Upper lobe of left lung (tissue), 6 donors: ENCODE measurements around the gene DUSP2. TPM values are rescaled to one million over a fixed set of nuclear protein-coding genes. Genes with fewer than 3 reads are reported as not detected.

ENCODE experiments used
- ATAC-seq, 2 donors: fragments of 200-7000 bp; cut with Tn5 transposase; one replicate each; pipeline ENCODE4 v1.9.1; 2022; ENCODE audit warnings: mild to moderate bottlenecking in 2 of 2, moderate library complexity in 2 of 2; ENCODE audit not compliant: low FRiP score in 2 of 2
- DNase-seq, 2 donors: peaks; one replicate each; pipeline ENCODE4 v3.0.0-alpha.2; 2019 to 2020
- H3K27ac ChIP-seq, 4 donors: fragments of 200-600 bp; sonication (generic); one replicate each; pipeline ENCODE4 v1.5.1; 2016 to 2019
- H3K27me3 ChIP-seq, 4 donors: fragments of 200-600 bp; sonication (generic); one replicate each; pipeline ENCODE4 v1.5.1; 2017 to 2019
- H3K36me3 ChIP-seq, 4 donors: fragments of 200-600 bp; sonication (generic); one replicate each; pipeline ENCODE4 v1.5.1; 2016 to 2019
- H3K4me1 ChIP-seq, 4 donors: fragments of 200-600 bp; sonication (generic); one replicate each; pipeline ENCODE4 v1.5.1; 2018 to 2019
- H3K4me3 ChIP-seq, 4 donors: fragments of 200-600 bp; sonication (generic); one replicate each; pipeline ENCODE4 v1.5.1; 2017 to 2019; ENCODE audit warnings: mild to moderate bottlenecking in 2 of 4, moderate library complexity in 1 of 4
- H3K9me3 ChIP-seq, 4 donors: fragments of 200-600 bp; sonication (generic); one replicate each; pipeline ENCODE4 v1.5.1; 2018 to 2019
- EP300 ChIP-seq, 4 donors: sonication (generic); formaldehyde crosslinking; IDR thresholded peaks; one replicate each; pipeline ENCODE4 v1.5.1; 2017; ENCODE audit warnings: antibody characterized with exemption in 4 of 4, control low read depth in 2 of 4
- POLR2A ChIP-seq, 4 donors: fragments of 450-650 bp; IDR thresholded peaks; one replicate each; pipeline ENCODE4 v1.5.1; 2016 to 2017; ENCODE audit warnings: antibody characterized with exemption in 4 of 4, mild to moderate bottlenecking in 2 of 4
- POLR2AphosphoS5 ChIP-seq, 2 donors: sonication (generic); formaldehyde crosslinking; IDR thresholded peaks; one replicate each; pipeline ENCODE4 v1.5.1; 2017; ENCODE audit warnings: antibody characterized with exemption in 2 of 2
- WGBS, 2 donors: methylation state at CpG; one replicate each; pipeline ENCODE4 v1.1.5; 2017 to 2018; 5-methylcytosine and 5-hydroxymethylcytosine counted together
- total RNA-seq, 6 donors: library from RNA; depleted of rRNA in 4 of 6; stranded (reverse); fragments of >200 nt in 4 of 6; gene quantifications; one replicate each; pipeline versions ENCODE4 v1.1.0 to v1.2.1, GENCODE V29; 2016 to 2021
- TF ChIP-seq, protein P1 (sequence below), 6 experiments: fragments of 450-650 bp in 4 of 6; fragments of 200-600 bp in 2 of 6; sonication (generic) in 2 of 6; IDR thresholded peaks; one replicate each; pipeline ENCODE4 v1.5.1; 2016 to 2019; ENCODE audit warnings: antibody characterized with exemption in 6 of 6
- donor health status: DM: no; HTN: no; CAD: no; lungs with moderate emphysema.
- donor health status: DM: no; HTN: yes; CAD: no; lungs with severe emphysema.

DUSP2 gene
- total RNA-seq, 6 donors from 2014 or later = 6.9 to 21.0 (median 12.5) TPM

DNA sequence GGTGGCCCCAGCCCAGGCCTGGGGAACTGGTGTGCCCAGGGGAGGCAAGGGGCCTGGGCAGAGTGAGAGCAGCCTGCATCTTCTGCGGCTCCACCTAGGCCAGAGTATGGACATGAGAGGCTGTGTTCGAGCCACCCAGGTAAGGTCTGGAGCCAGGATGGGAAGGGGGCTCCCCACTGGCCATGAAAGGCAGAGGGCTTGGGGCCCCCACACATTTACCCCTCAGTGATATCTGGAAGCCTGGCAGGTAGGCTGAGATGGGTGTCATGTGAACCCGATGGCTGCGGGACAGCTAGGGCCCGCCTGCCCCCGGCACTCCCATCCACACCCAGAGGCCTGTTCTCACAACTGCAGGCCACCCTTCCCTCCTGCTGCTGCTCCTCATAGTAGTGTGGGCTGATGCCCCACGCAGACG is 42.0 kb downstream of the DUSP2 start:
- DNase-seq = peak in 1 of 2 donors; percentile 8
- WGBS, 2 donors = 87 to 100% methylated on average over 2 to 8 of the region's 8 CpGs
- no peak for ATAC-seq

DNA sequence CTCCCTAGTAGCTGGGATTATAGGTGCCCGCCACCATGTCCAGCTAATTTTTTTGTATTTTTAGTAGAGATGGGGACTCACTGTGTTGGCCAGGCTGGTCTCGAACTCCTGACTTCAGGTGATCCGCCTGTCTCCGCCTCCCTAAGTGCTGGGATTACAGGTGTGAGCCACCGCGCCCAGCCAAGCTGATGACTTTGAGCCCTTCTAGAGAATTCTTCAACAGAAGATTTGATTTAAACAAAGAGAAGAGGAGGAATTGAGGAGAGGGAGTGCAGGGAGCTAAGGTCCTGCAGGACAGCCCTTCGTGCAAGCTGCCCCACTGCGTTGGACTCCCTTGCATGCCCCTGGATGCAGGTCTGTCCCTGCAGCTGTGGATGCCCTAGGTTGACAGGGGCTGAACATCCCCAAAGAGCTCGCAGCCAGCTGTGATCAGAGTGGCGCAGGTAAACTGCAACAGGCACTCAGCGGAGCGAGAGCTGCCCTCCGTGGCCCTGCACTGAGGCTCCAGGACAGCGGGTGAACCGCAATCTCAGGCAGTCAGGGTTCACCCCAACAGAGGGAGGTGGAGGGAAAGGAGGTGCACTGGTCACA is 42.5 kb downstream of the DUSP2 start:
- 94 to 97% methylated on average over 13 to 15 of the region's 15 CpGs for WGBS, 2 donors
- DNase-seq (peak in 1 of 2 donors; percentile 12), ATAC-seq (no peak)
- H3K27ac ChIP-seq = no peak overlapping the region
- H3K9me3 ChIP-seq = peaks cover 6 to 15% (median 7%) of the 10 kb centered on the region in 4 donors
- H3K36me3 ChIP-seq = no peaks in the 10 kb centered on the region
- TF ChIP-seq POLR2AphosphoS5 (IDR thresholded peaks at IDR 0.05) (no peak), POLR2A (IDR thresholded peaks at IDR 0.05) (no peak), EP300 (IDR thresholded peaks at IDR 0.05) (no peak)
- TF ChIP-seq, protein P1, sequence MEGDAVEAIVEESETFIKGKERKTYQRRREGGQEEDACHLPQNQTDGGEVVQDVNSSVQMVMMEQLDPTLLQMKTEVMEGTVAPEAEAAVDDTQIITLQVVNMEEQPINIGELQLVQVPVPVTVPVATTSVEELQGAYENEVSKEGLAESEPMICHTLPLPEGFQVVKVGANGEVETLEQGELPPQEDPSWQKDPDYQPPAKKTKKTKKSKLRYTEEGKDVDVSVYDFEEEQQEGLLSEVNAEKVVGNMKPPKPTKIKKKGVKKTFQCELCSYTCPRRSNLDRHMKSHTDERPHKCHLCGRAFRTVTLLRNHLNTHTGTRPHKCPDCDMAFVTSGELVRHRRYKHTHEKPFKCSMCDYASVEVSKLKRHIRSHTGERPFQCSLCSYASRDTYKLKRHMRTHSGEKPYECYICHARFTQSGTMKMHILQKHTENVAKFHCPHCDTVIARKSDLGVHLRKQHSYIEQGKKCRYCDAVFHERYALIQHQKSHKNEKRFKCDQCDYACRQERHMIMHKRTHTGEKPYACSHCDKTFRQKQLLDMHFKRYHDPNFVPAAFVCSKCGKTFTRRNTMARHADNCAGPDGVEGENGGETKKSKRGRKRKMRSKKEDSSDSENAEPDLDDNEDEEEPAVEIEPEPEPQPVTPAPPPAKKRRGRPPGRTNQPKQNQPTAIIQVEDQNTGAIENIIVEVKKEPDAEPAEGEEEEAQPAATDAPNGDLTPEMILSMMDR (IDR thresholded peaks at IDR 0.05) = no peak
- no peak overlapping the region for H3K4me3 ChIP-seq
- no peaks in the 10 kb centered on the region for H3K4me1 ChIP-seq
- no peaks in the 10 kb centered on the region for H3K27me3 ChIP-seq

More for the DNA sequence above, 42.0 kb downstream of the DUSP2 start:
- no peak overlapping the region for H3K27ac ChIP-seq
- no peaks in the 10 kb centered on the region for H3K27me3 ChIP-seq
- H3K9me3 ChIP-seq = peaks cover 6 to 15% (median 7%) of the 10 kb centered on the region in 4 donors
- TF ChIP-seq POLR2A (IDR thresholded peaks at IDR 0.05) (no peak), POLR2AphosphoS5 (IDR thresholded peaks at IDR 0.05) (no peak), EP300 (IDR thresholded peaks at IDR 0.05) (no peak)
- TF ChIP-seq, protein P1 (IDR thresholded peaks at IDR 0.05) = no peak
- no peaks in the 10 kb centered on the region for H3K4me1 ChIP-seq
- H3K36me3 ChIP-seq = no peaks in the 10 kb centered on the region
- no peak overlapping the region for H3K4me3 ChIP-seq

DNA sequence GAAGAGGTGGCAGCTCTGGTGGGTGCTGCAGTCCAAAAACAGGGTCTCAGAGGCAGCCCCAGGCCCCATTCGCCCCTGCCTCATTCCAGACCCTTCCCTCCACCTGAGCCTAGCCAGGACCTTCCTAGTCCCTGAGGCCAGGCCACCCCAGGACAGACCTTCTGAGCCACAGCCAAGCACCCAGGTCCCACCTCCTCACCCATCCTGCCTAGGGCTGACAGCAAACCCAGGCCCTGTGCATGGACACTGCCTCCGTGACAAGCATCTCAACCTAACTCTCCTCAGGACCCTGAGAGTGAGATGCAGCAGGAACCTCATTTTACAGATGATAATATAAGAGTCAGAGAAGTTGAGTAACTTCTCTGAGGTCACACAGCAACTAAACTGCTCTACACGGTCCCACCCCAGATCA is 44.3 kb downstream of the DUSP2 start:
- no peak for DNase-seq
- H3K9me3 ChIP-seq = peaks cover 6 to 13% (median 7%) of the 10 kb centered on the region in 4 donors
- H3K27me3 ChIP-seq = no peaks in the 10 kb centered on the region
- H3K27ac ChIP-seq = no peak overlapping the region
- no peak for ATAC-seq
- TF ChIP-seq POLR2AphosphoS5 (IDR thresholded peaks at IDR 0.05) (no peak), EP300 (IDR thresholded peaks at IDR 0.05) (no peak), POLR2A (IDR thresholded peaks at IDR 0.05) (no peak)
- TF ChIP-seq, protein P1 (IDR thresholded peaks at IDR 0.05) = no peak
- no peaks in the 10 kb centered on the region for H3K4me1 ChIP-seq
- WGBS, 2 donors = 82 to 84% methylated on average over 3 of the region's 3 CpGs
- H3K36me3 ChIP-seq = no peaks in the 10 kb centered on the region
- H3K4me3 ChIP-seq = no peak overlapping the region

DNA sequence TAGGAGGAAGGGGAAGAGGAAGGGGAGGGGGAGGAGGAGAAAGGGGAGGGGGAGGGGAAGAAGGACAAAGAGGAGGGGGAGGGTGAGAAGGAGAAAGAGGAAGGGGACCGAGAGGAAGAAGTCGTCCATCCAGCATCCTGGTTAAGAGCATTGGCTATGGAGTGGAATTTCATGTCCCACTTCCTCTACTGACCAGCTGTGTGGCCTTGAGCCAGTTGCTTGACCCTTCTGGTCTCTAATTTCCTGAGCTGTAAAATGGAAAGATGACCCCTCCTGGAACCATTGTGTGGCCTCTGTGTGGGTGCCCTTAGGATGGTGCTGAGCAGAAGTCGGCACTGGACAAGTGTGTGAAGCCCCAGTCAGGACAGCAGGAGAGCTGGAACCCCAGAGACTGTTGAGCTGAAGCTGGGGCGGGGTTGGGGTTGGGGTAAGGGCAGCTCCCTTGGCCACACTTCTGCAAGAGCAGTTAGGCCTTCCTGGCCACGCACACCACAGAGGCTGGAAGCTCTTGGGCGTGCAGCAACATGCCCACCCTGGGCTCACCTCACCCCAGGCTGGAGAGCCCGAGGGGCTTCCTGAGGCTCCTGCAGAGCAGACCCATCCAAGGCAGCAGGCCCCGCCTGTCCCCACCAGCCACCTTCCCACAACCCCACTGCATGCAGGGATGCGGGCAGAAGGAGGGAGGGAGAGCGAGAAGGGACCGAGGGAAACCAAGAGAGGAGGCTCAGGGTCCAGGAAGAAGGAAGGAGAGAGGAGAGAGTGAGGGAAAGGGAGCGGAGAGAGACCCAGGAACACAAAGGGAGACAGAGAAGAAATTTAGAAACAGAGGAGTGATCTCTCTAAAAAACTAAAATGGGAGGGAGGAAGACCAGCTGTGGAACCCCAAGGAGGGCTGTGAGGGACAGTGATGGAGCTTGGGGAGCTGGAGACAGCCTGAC is 45.1 kb downstream of the DUSP2 start:
- Histone ChIP-seq H3K27ac (no peak overlapping the region), H3K9me3 (peaks cover under 1 to 5% (median 1%) of the 10 kb centered on the region in 4 donors), H3K4me1 (no peaks in the 10 kb centered on the region), H3K36me3 (no peaks in the 10 kb centered on the region), H3K27me3 (no peaks in the 10 kb centered on the region), H3K4me3 (no peak overlapping the region)
- no peak for ATAC-seq
- TF ChIP-seq POLR2AphosphoS5 (IDR thresholded peaks at IDR 0.05) = no peak
- TF ChIP-seq, protein P1 (IDR thresholded peaks at IDR 0.05) = no peak
- TF ChIP-seq POLR2A (IDR thresholded peaks at IDR 0.05) = no peak
- TF ChIP-seq EP300 (IDR thresholded peaks at IDR 0.05) = no peak
- DNase-seq = peak in 1 of 2 donors; percentile 10
- 64 to 73% methylated on average over 11 to 12 of the region's 12 CpGs for WGBS, 2 donors
